Neural cell (in vitro differentiated cells): ENCODE results near the gene RAB18.

Source experiments
- RAD21 ChIP-seq: fragments of 450-650 bp; conservative IDR thresholded peaks from 2 replicates; pipeline ENCODE4 v1.6.1; 2014; ENCODE audit warnings: antibody characterized with exemption, mild to moderate bottlenecking, moderate library complexity
- TF ChIP-seq, protein P1 (sequence below): fragments of 450-650 bp; IDR thresholded peaks from 2 replicates; pipeline ENCODE4 v1.5.1; 2014; ENCODE audit warnings: antibody characterized with exemption, mild to moderate bottlenecking, moderate library complexity; ENCODE audit not compliant: poor library complexity, severe bottlenecking

DNA sequence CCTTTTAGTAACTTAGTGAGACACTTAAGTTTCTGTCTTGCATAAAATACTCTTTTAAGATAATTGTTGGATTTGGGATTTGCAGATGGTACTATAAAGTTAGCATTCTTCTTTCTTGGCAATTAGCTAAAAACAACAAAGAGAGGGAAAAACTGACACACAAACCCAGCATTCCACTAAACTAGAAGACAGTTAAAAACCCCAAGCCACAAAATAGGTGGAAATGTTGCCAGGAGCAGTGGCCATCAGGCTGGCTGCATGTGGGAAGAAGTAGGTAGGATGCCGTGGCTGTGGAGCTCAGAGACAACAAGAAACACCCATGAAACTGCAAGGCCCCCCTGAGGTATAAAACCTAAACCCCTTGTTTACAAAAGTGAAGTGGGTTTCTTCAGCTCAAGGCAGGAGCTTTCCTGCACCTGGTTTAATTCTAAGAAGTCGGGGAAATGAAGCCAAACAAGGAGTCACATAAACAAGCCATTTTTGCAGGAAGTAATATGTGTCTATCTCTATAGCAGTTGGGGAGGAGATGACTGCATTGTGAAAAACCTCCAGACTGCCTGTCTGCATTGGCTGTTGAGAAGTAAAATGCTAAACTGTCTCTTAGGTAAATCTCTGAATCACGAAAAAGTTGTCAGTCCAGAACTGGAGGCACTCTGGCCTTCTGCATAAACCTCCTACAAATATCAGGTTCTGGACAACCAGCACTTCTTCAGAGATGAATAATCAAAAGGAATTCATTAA, 9.5 kb downstream of the RAB18 start:
- TF ChIP-seq RAD21 = no peak
- TF ChIP-seq, protein P1, sequence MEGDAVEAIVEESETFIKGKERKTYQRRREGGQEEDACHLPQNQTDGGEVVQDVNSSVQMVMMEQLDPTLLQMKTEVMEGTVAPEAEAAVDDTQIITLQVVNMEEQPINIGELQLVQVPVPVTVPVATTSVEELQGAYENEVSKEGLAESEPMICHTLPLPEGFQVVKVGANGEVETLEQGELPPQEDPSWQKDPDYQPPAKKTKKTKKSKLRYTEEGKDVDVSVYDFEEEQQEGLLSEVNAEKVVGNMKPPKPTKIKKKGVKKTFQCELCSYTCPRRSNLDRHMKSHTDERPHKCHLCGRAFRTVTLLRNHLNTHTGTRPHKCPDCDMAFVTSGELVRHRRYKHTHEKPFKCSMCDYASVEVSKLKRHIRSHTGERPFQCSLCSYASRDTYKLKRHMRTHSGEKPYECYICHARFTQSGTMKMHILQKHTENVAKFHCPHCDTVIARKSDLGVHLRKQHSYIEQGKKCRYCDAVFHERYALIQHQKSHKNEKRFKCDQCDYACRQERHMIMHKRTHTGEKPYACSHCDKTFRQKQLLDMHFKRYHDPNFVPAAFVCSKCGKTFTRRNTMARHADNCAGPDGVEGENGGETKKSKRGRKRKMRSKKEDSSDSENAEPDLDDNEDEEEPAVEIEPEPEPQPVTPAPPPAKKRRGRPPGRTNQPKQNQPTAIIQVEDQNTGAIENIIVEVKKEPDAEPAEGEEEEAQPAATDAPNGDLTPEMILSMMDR = no peak
